ENCODE data around the gene JAML. TPM values are rescaled to one million over a fixed set of nuclear protein-coding genes. Genes with fewer than 3 reads are reported as not detected.

Gene JAML
- total RNA-seq, 1 donor from 2014 or later: not detected

- no peak overlapping the region for H3K27ac ChIP-seq
- TF ChIP-seq CTCF (IDR thresholded peaks at IDR 0.05): no peak
- no peaks in the 10 kb centered on the region for H3K9me3 ChIP-seq
- no peak for DNase-seq (ENCODE audit: low spot score in 2 of 2)
- no peaks in the 10 kb centered on the region for H3K36me3 ChIP-seq
- intact Hi-C loops (cut with DNase I): loop anchor here (1.0 kb wide), 1 partner anchor 26 kb away; no protein-coding TSS in a partner anchor
- H3K4me3 ChIP-seq: no peak overlapping the region
- H3K27me3 ChIP-seq: no peaks in the 10 kb centered on the region
- H3K4me1 ChIP-seq: no peaks in the 10 kb centered on the region
Measured at GRCh38 chr11:118170882-118171268, 53.9 kb downstream of the JAML start.

DNA sequence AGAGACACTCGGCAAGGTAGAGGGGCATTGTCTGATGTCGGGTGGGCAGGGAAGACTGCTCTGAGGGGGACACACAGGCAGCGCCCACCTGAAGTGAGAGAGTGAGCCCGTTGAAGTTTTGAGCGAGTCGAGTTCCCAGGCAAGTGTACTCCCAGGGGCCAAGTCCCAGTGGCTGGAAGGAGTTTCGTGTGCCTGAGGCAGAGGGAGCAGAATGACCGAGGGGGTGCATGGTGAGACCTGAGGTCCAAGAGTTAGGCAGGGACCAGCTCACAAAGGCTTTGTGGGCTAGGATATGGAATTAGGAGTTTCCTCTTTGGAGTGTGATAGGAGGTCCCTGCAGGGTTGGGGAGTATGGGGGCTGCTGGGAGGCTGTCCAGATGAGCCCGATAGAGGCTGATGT, 54.6 kb downstream of the JAML start:
- Histone ChIP-seq H3K27ac (no peak overlapping the region), H3K9me3 (no peaks in the 10 kb centered on the region), H3K4me3 (no peak overlapping the region), H3K36me3 (no peaks in the 10 kb centered on the region), H3K4me1 (no peaks in the 10 kb centered on the region), H3K27me3 (no peaks in the 10 kb centered on the region)
- no peak for DNase-seq (ENCODE audit: low spot score in 2 of 2)
- TF ChIP-seq CTCF (IDR thresholded peaks at IDR 0.05): no peak
- intact Hi-C loops (cut with DNase I): no loop called here

- intact Hi-C loops (cut with DNase I): no loop called here
- Histone ChIP-seq H3K4me3 (no peak overlapping the region), H3K9me3 (no peaks in the 10 kb centered on the region), H3K27ac (no peak overlapping the region), H3K27me3 (no peaks in the 10 kb centered on the region), H3K4me1 (no peaks in the 10 kb centered on the region), H3K36me3 (no peaks in the 10 kb centered on the region)
- no peak for TF ChIP-seq CTCF (IDR thresholded peaks at IDR 0.05)
- DNase-seq (ENCODE audit: low spot score in 2 of 2): no peak
Measured at GRCh38 chr11:118169300-118170140, 55.3 kb downstream of the JAML start.

DNA sequence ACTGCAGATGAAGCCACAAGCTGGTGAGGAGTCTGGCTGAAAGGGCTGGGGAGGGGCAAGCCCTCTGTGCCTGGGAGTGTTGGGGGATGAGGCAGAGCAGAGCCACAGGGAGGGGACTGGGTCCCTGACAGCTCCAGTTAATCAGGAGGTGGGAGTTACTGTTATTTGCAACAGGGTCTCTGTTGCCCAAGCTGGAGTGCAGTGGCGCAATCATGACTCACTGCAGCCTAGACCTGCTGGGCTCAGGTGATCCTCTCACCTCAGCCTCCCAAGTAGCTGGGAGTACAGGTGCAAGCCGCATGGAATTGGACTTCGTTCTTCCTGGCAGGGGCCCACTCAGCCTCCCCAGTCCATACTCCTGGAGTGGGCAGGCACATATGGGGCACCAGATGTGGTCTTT, 56.1 kb downstream of the JAML start:
- intact Hi-C loops (cut with DNase I): no loop called here
- no peaks in the 10 kb centered on the region for H3K4me1 ChIP-seq

GRCh38 chr11:118168316-118168715, 56.5 kb downstream of the JAML start:
- no peak overlapping the region for H3K4me3 ChIP-seq
- no peak for DNase-seq (ENCODE audit: low spot score in 2 of 2)
- H3K9me3 ChIP-seq: no peaks in the 10 kb centered on the region
- H3K36me3 ChIP-seq: no peaks in the 10 kb centered on the region
- intact Hi-C loops (cut with DNase I): no loop called here
- no peak for TF ChIP-seq CTCF (IDR thresholded peaks at IDR 0.05)
- no peaks in the 10 kb centered on the region for H3K4me1 ChIP-seq
- H3K27me3 ChIP-seq: no peaks in the 10 kb centered on the region
- H3K27ac ChIP-seq: no peak overlapping the region

More for the DNA sequence above, 56.1 kb downstream of the JAML start:
- Histone ChIP-seq H3K4me3 (no peak overlapping the region), H3K9me3 (no peaks in the 10 kb centered on the region), H3K27me3 (no peaks in the 10 kb centered on the region), H3K27ac (no peak overlapping the region), H3K36me3 (no peaks in the 10 kb centered on the region)
- TF ChIP-seq CTCF (IDR thresholded peaks at IDR 0.05): no peak
- no peak for DNase-seq (ENCODE audit: low spot score in 2 of 2)

Measured in ascending aorta (tissue), 2 donors.